ENCODE measurements around the gene CLIC3.

DNA sequence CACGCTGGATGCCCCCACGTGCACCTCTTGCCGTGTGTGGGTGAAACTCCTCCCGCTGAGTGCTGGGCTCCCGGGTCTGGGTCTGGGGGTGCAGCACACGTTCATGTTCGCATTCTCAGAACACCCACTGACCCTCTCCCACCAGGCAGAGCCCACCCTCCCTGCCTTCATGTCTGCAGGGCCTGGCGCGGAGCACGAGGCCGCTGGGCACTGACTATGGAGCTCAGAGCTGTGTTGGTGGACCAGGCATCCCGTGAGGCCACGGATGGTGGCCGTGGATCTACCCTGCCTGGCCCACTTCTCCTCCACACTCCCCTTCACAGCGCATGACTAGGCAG lies 35.5 kb downstream of the CLIC3 start:
- TF ChIP-seq, protein P1, sequence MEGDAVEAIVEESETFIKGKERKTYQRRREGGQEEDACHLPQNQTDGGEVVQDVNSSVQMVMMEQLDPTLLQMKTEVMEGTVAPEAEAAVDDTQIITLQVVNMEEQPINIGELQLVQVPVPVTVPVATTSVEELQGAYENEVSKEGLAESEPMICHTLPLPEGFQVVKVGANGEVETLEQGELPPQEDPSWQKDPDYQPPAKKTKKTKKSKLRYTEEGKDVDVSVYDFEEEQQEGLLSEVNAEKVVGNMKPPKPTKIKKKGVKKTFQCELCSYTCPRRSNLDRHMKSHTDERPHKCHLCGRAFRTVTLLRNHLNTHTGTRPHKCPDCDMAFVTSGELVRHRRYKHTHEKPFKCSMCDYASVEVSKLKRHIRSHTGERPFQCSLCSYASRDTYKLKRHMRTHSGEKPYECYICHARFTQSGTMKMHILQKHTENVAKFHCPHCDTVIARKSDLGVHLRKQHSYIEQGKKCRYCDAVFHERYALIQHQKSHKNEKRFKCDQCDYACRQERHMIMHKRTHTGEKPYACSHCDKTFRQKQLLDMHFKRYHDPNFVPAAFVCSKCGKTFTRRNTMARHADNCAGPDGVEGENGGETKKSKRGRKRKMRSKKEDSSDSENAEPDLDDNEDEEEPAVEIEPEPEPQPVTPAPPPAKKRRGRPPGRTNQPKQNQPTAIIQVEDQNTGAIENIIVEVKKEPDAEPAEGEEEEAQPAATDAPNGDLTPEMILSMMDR (conservative IDR thresholded peaks at IDR 0.05; ENCODE audit: low read length): no peak
- TF ChIP-seq EZH2phosphoT487 (IDR thresholded peaks at IDR 0.05; ENCODE audit: borderline replicate concordance, low read depth, low read length): no peak
